GM13977 (cell line): Measurements from ENCODE around the gene MAP3K6.
"Not testable (repeated sequence)": the region's sequence is repeated elsewhere in the genome, so short reads cannot be mapped to it uniquely, and the experiment has no call there.

Experiments used
- DNase-seq: peaks from one replicate; pipeline ENCODE4 v3.0.0; 2012; ENCODE audit warnings: low spot score
- in situ Hi-C: fragments of 300-500 bp; cut with MboI; formaldehyde crosslinking; loops from one replicate; pipeline ENCODE4 v1.12.0; 2022; ENCODE audit warnings: low sequenced_read_pairs, low pct_unique_long_range_greater_than_20kb, mixed read lengths, inconsistent platforms; ENCODE audit not compliant: unreplicated experiment
- TF ChIP-seq, protein P1 (sequence below): IDR thresholded peaks from 2 replicates; pipeline ENCODE4 v1.5.1; 2012; ENCODE audit warnings: mild to moderate bottlenecking, control low read depth; ENCODE audit not compliant: insufficient read depth; ENCODE audit errors: extremely low read depth, missing control alignments

The MAP3K6 gene

DNA sequence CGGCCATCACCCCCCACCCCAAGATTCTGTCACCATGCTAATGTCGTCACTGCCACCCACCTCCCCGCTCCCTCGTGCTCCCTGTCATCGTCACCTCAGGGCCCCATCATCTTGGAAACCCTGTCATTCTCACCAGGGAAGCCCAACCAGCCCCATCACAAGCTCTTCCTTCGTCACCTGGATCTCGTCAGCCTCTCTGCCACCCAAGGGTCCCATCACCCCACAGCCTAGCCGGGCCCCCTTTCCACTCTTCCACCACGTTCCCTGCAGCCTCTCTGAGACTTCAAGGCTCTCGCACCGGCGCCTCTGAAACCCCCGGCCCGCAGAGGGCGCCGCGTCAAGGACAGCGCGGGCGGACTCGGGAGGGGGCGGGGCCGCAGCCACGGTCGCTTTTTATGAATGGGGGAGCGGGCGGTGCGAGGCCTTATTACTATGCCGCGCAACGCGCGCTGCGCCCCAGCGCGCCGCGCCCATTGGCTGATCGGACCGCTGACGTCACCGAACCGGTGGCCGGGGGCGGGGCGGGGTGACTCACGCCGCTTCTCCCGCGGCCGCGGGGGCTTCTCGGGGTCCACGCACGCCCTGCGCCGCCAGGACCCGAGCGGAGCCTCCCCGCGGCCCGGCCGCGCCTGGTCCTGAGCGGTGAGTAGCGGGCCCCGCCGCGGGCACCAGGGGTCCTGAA, 25.5 kb upstream of the MAP3K6 start, which contains the start of gene GPR3:
TSS of gene GPR3 (plus strand) at position 527 of the 682 bp plus-strand sequence. CDS start 1,177 bp downstream, outside the sequence.
- DNase-seq: peak; percentile 98
- in situ Hi-C loops: loop anchor here (5.0 kb wide), 2 partner anchors 90 to 215 kb away; no protein-coding TSS in a partner anchor
- TF ChIP-seq, protein P1, sequence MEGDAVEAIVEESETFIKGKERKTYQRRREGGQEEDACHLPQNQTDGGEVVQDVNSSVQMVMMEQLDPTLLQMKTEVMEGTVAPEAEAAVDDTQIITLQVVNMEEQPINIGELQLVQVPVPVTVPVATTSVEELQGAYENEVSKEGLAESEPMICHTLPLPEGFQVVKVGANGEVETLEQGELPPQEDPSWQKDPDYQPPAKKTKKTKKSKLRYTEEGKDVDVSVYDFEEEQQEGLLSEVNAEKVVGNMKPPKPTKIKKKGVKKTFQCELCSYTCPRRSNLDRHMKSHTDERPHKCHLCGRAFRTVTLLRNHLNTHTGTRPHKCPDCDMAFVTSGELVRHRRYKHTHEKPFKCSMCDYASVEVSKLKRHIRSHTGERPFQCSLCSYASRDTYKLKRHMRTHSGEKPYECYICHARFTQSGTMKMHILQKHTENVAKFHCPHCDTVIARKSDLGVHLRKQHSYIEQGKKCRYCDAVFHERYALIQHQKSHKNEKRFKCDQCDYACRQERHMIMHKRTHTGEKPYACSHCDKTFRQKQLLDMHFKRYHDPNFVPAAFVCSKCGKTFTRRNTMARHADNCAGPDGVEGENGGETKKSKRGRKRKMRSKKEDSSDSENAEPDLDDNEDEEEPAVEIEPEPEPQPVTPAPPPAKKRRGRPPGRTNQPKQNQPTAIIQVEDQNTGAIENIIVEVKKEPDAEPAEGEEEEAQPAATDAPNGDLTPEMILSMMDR: peak; percentile 71

DNA sequence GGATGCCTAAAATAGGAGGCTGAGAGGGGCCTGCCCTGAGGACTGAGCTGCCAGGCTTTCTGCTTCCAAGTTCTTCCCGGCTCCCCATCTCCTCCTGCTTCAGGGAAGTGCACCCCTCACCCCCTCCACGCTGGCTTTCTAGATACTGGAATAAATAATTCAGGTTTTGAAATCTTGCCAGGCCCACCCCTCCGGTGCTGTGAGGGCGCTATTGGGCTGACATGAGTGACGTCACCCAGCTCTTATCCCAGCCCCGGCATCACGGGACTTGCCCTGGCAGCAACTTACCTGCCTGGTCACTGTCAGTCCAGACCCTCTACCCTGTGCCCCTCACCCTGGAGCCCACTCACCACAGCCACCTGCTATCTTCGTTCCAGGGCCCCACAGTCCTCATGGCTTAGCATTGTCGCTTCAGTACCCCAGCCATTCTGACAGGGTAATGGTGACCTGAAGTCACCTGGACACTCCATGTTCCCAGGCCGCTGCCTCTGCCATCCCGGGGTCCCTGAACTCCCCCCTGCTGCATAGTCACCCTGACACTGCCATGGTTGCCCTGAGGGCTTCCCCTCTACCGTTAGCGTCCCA, 24.8 kb upstream of the MAP3K6 start:
- in situ Hi-C loops: loop anchor here (5.0 kb wide), 2 partner anchors 89 to 216 kb away; no protein-coding TSS in a partner anchor
- TF ChIP-seq, protein P1: no peak

DNA sequence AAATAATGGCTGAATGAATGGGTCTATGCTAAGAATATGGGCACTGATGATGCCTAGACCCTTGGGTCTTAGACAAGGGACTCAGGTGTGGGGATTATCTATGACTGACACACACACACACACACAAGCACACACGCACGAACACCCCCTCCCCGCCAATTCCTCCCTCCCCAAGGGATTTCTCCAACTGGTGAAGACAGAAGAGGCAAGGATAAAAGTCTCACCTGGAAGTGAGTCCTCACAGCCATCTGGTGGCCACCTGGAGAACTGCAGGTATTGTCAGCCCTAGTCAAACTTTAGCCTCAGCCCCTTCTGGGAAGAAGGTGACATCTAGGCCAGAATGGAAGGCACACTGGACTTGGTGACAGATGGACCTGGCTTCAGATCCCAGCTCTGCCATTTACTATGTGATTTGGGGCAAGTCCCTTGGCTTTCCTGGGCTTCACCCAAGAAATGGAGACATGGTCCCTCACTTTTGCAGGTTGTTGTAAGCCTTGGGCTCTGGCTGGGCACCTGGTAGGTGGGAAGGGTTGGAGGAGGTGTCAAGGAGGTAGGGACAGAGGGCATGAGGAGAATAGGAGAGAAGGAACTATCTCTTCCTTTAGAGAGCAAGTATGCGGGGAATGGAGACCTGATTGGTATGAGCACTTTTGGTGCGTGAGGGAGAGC, 21.7 kb upstream of the MAP3K6 start:
- DNase-seq: peak; percentile 81
- in situ Hi-C loops: no loop called here
- TF ChIP-seq, protein P1: peak; percentile 90

More for the DNA sequence above, 24.8 kb upstream of the MAP3K6 start:
- no peak for DNase-seq

DNA sequence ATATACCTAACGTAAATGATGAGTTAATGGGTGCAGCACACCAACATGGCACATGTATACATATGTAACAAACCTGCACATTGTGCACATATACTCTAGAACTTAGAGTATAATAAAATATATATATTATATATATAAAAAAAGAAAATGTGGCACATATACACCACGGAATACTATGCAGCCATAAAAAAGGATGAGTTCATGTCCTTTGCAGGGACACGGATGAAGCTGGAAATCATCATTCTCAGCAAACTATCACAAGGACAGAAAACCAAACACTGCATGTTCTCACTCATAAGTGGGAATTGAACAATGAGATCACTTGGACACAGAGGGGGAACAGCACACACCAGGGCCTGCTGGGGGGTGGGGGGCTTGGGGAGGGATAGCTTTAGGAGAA, 18.0 kb upstream of the MAP3K6 start:
- in situ Hi-C loops, DNase-seq: not testable (repeated sequence)

DNA sequence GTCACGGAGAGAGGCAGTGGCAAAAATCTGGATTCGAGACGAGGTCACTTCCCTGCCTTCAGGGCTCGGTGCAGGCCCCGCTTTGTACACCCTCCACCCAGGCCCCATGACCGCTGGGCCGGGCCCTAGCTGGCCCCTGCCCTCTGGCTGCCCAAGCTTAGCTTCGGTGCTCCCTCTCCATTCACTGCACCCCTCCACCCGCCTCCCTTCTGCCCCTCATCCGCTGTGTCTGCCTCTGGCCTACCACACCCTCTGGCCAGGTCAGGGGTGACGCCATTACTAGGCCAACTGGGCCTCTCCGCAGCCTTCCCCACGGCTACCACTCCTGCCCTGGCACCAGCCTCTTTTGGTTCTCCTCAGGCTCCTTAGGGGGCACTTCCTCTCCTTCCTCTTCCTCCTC, 16.9 kb upstream of the MAP3K6 start:
- TF ChIP-seq, protein P1: no peak
- in situ Hi-C loops: no loop called here
- DNase-seq: no peak

DNA sequence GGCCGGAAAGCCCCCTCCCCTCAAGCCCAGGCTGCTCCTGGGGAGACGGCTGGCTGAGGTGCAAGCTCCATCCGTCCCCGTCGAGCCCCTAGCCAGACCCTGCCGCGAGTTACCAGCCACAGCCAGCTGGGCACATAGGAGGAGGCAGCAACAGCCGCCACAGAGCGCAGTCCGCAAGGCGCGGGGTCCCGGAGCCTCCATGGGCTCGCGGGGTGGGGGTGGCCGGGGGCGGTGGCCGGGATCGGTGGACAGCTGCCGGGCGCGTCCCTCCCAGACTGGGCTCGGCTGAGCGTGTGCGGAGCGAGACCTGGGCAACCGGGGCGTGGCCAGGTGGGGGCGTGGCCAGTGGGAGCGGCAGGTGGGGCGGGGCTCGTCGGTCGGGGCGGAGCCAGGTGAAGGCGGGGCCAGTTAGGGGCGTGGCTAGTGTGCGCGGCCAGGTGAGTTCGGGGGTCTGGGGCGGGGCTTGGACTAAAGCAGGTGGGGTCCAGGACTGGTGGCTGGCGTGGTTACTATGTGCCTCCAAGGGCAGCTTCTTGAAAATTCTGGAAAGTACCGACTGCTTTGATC, 16.4 kb upstream of the MAP3K6 start, which contains the start of gene CD164L2:
TSS of gene CD164L2 (minus strand) at position 295 of the 567 bp plus-strand sequence. CDS start at position 201, 94 bp downstream.
- in situ Hi-C loops: no loop called here
- DNase-seq: no peak
- TF ChIP-seq, protein P1: no peak
